Caco-2 (cell line): ENCODE measurements around the gene RBKS. TPM values are rescaled to one million over a fixed set of nuclear protein-coding genes. Genes with fewer than 3 reads are reported as not detected.

ENCODE experiments used
- BruUV-seq: library from RNA; stranded (reverse); fragments of 400-500 nt; replicated peaks from 2 replicates; lab custom pipeline; 2021; lab: Mats Ljungman, UMichigan
- CTCF ChIA-PET: fragments of 300-600 bp; sonication (Branson Sonifier 250); formaldehyde crosslinking; loops from one replicate; lab custom pipeline; 2022; ENCODE audit warnings: antibody characterized with exemption; lab: Charles Lee
- POLR2A ChIA-PET: fragments of 300-600 bp; sonication (Branson Sonifier 250); formaldehyde crosslinking; loops from one replicate; lab custom pipeline; 2022; ENCODE audit warnings: antibody characterized with exemption; lab: Charles Lee
- DNase-seq, 2 experiments: peaks; one replicate each; pipeline versions ENCODE4 v3.0.0 to v3.0.0-alpha.2; 2020 to 2022
- H3K27me3 ChIP-seq: replicated peaks from 2 replicates; pipeline ENCODE4 v1.6.0; 2011; ENCODE audit warnings: low read length; ENCODE audit not compliant: control insufficient read depth, insufficient read depth
- H3K36me3 ChIP-seq: 2 replicates; pipeline ENCODE4 v1.5.1; 2011; ENCODE audit warnings: low read length; ENCODE audit not compliant: control insufficient read depth, insufficient read depth
- H3K4me1 ChIP-seq: fragments of 250-450 bp; sonication (Bioruptor Pico); 2 replicates; pipeline ENCODE4 v1.5.1; 2020; ENCODE audit warnings: mild to moderate bottlenecking
- H3K4me3 ChIP-seq: 2 replicates; pipeline ENCODE4 v1.5.1; 2011; ENCODE audit warnings: low read depth, mild to moderate bottlenecking, control low read depth, low read length
- H3K9me3 ChIP-seq: fragments of 250-450 bp; sonication (Bioruptor Pico); 2 replicates; pipeline ENCODE4 v1.5.1; 2020; ENCODE audit warnings: mild to moderate bottlenecking, moderate library complexity
- H3K27ac Mint-ChIP-seq: one replicate; pipeline ENCODE4 v1.8.0; 2022; ENCODE audit warnings: mixed read lengths; ENCODE audit not compliant: unreplicated experiment
- H3K27me3 Mint-ChIP-seq: one replicate; pipeline ENCODE4 v1.8.0; 2022; ENCODE audit warnings: mixed read lengths; ENCODE audit not compliant: insufficient read depth, unreplicated experiment
- H3K36me3 Mint-ChIP-seq: one replicate; pipeline ENCODE4 v1.8.0; 2022; ENCODE audit warnings: mild to moderate bottlenecking, mixed read lengths; ENCODE audit not compliant: insufficient read depth, unreplicated experiment
- H3K4me1 Mint-ChIP-seq: one replicate; pipeline ENCODE4 v1.8.0; 2022; ENCODE audit warnings: low read depth, mixed read lengths; ENCODE audit not compliant: unreplicated experiment
- H3K4me3 Mint-ChIP-seq: one replicate; pipeline ENCODE4 v1.8.0; 2022; ENCODE audit warnings: mild to moderate bottlenecking, moderate library complexity, mixed read lengths; ENCODE audit not compliant: unreplicated experiment
- H3K9me3 Mint-ChIP-seq: one replicate; pipeline ENCODE4 v1.8.0; 2022; ENCODE audit warnings: mixed read lengths; ENCODE audit not compliant: unreplicated experiment
- CTCF ChIP-seq, 2 experiments: fragments of 200-600 bp in 1 of 2; IDR thresholded peaks; 1 replicate in 1 of 2; 2 replicates in 1 of 2; pipeline versions ENCODE4 v1.5.1 to v1.8.0; 2011 to 2022; ENCODE audit warnings: antibody characterized with exemption in 1 of 2, control low read depth in 1 of 2, inconsistent platforms in 1 of 2, low read depth in 1 of 2, low read length in 1 of 2, mild to moderate bottlenecking in 1 of 2, moderate library complexity in 1 of 2; ENCODE audit not compliant: insufficient read depth in 1 of 2, severe bottlenecking in 1 of 2, unreplicated experiment in 1 of 2
- intact Hi-C: fragments of 100-400 bp; cut with micrococcal nuclease; formaldehyde crosslinking; loops from one replicate; pipeline ENCODE4 v1.10.0; 2022; ENCODE audit not compliant: unreplicated experiment
- total RNA-seq: library from RNA; stranded (reverse); gene quantifications from 2 replicates; pipeline ENCODE4 v1.2.3, GENCODE V29; 2022

The RBKS gene
- total RNA-seq, 1 experiment from 2014 or later = 7.4 TPM

- intact Hi-C loops = no loop called here
- H3K27ac Mint-ChIP-seq = peak overlapping the region; percentile 51
- ChIA-PET CTCF (interaction anchor here (0.6 to 1.6 kb wide), 5 partner anchors 11 to 707 kb away, joined by 3 to 12 read pairs (median 6); no protein-coding TSS in a partner anchor), POLR2A (interaction anchor here (0.6 to 1.7 kb wide), 2 partner anchors 13 to 16 kb away, joined by 4 to 6 read pairs; no protein-coding TSS in a partner anchor)
- no peaks in the 10 kb centered on the region for H3K36me3 Mint-ChIP-seq
- H3K9me3 ChIP-seq = peaks cover 5% of the 10 kb centered on the region; the same call in 1 of the 2 replicates
- no peaks in the 10 kb centered on the region for H3K27me3 Mint-ChIP-seq
- no TSS peak for BruUV-seq
- H3K4me3 Mint-ChIP-seq = no peak overlapping the region
- no peaks in the 10 kb centered on the region for H3K36me3 ChIP-seq
- peaks cover 27% of the 10 kb centered on the region for H3K4me1 ChIP-seq
- no peaks in the 10 kb centered on the region for H3K27me3 ChIP-seq
- DNase-seq = no peak
- H3K4me1 Mint-ChIP-seq = peaks cover 27% of the 10 kb centered on the region
- no peaks in the 10 kb centered on the region for H3K9me3 Mint-ChIP-seq
- no peak overlapping the region for H3K4me3 ChIP-seq
- no peak for TF ChIP-seq CTCF (IDR thresholded peaks at IDR 0.05; ENCODE audit: insufficient read depth in 1 of 2, low read depth in 1 of 2, low read length in 1 of 2, severe bottlenecking in 1 of 2, unreplicated experiment in 1 of 2)
Measured at GRCh38 chr2:27736031-27736889, 153.9 kb downstream of the RBKS start.

GRCh38 chr2:27735263-27735904 lies 154.8 kb downstream of the RBKS start:
- H3K4me1 Mint-ChIP-seq = peaks cover 27% of the 10 kb centered on the region

More at GRCh38 chr2:27735263-27735904, 154.8 kb downstream of the RBKS start:
- Mint-ChIP-seq H3K36me3 (no peaks in the 10 kb centered on the region), H3K27ac (no peak overlapping the region), H3K9me3 (no peaks in the 10 kb centered on the region), H3K4me3 (no peak overlapping the region), H3K27me3 (no peaks in the 10 kb centered on the region)
- no TSS peak for BruUV-seq
- no peak for DNase-seq
- no peaks in the 10 kb centered on the region for H3K36me3 ChIP-seq
- ChIA-PET POLR2A (interaction anchor here (0.6 kb wide), 1 partner anchor 18 kb away, joined by 5 read pairs; no protein-coding TSS in a partner anchor), CTCF (interaction anchor here (1.4 to 1.6 kb wide), 2 partner anchors 12 to 32 kb away, joined by 3 to 8 read pairs; no protein-coding TSS in a partner anchor)
- intact Hi-C loops = no loop called here
- peaks cover under 1% of the 10 kb centered on the region; the same call in 1 of the 2 replicates for H3K9me3 ChIP-seq
- H3K4me1 ChIP-seq = peaks cover 27% of the 10 kb centered on the region
- no peaks in the 10 kb centered on the region for H3K27me3 ChIP-seq
- no peak for TF ChIP-seq CTCF (IDR thresholded peaks at IDR 0.05; ENCODE audit: insufficient read depth in 1 of 2, low read depth in 1 of 2, low read length in 1 of 2, severe bottlenecking in 1 of 2, unreplicated experiment in 1 of 2)
- H3K4me3 ChIP-seq = no peak overlapping the region
